Measurements from ENCODE around the gene CTXN1.

The CTXN1 gene

DNA sequence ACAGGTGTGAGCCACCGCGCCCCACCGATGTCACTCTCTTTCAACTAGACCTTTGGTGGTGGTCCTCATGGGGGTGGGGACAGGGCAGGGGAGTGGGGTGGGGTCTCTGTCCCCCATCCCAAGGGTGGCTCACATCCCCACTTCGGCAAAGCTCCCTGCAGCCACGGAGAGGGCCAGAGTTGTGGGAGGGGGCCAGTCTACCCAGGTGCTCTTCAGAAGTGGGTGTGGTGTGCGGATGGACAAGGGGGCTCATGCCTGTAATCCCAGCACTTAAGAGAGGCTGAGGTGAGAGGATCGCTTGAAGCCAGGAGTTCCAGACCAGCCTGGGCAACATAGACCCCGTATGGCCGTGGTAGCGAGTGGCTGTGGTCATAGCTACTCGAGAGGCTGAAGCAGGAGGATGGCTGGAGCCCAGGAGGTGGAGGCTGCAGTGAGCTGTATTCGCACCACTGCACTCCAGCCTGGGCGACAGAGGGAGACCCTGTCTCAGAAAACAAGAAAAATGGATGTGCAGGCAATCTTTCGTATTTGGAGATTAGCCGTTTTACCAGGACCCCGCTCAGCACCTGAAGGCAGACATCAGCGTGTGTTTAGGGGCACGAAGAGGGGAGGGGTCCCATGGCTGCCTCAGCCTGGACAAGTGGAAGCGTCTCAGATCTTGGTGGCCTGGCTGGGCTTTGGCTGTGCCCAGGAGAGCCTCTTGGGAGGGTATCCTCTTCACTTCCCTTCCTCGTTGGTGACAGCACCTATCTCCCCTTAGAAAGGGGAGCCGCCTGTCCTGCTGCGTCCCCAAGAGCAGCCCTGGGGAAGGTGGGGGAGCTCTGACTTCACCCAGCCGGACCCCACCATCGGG is 10.5 kb downstream of the CTXN1 start:
- DNase-seq (ENCODE audit: low read depth in 2 of 2, low spot score in 1 of 2): no peak

DNA sequence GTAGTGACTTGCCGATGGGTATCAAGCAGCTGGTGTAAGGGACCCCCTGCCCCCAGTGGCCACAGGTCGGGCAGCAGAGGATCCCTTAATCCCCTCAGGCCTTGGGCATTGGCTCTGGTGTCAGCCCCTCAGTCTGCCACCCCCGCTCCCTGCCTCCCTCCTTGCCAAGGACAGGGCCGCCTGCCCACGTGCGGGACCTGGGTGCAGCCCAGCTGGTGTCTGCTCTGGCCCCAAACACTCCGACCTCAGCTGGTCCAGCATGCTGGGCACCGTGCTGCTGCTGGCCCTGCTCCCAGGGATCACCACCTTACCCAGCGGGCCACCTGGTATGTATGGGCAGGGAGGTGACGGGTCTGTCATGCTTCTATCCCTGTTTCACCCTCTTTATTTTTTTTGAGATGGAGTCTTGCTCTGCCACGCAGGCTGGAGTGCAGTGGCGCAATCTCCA is 11.3 kb downstream of the CTXN1 start, which contains the start of gene TGFBR3L:
Gene TGFBR3L, plus strand, starts transcription at position 233 of the 448 bp plus-strand sequence.
- DNase-seq (ENCODE audit: low read depth in 2 of 2, low spot score in 1 of 2): no peak

DNA sequence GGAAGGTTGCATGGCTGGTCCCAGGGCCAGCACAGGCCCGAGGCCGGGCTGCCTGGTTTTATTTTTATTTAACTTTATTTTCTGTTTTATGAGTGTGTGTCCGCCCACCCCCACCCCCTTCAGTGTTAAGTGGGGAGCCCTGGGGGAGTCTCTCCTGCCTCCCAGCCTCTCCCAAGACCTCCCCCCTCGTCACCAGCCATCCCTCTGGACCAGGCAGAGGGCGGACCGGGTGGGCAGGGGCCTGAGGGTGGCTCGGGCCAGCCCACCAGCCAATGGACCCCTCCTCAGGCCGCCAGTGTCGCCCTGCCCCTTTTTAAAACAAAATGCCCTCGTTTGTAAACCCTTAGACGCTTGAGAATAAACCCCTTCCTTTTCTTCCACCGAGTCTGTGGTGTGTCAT is 11.8 kb downstream of the CTXN1 start:
- no peak for DNase-seq (ENCODE audit: low read depth in 2 of 2, low spot score in 1 of 2)

DNA sequence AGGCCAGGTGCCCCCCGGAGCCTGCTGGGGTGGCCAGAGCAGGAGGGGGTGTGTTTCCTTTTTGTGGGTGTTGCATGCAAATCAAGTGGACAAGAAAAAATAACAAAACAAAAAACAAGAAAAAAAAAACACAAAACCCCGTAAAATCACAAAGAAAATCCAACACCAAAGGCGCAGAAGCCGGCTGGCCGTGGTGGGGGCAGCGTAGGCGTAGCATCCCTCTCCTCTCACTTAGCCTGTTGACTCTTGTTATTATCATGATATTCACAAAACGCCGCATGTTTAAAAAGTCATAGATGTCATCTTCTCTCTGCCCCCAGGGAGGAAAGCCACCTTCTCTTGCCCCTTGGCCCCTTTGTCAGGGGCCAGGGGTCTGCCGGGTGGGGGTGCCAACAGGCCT is 12.3 kb downstream of the CTXN1 start:
- no peak for DNase-seq (ENCODE audit: low read depth in 2 of 2, low spot score in 1 of 2)

DNA sequence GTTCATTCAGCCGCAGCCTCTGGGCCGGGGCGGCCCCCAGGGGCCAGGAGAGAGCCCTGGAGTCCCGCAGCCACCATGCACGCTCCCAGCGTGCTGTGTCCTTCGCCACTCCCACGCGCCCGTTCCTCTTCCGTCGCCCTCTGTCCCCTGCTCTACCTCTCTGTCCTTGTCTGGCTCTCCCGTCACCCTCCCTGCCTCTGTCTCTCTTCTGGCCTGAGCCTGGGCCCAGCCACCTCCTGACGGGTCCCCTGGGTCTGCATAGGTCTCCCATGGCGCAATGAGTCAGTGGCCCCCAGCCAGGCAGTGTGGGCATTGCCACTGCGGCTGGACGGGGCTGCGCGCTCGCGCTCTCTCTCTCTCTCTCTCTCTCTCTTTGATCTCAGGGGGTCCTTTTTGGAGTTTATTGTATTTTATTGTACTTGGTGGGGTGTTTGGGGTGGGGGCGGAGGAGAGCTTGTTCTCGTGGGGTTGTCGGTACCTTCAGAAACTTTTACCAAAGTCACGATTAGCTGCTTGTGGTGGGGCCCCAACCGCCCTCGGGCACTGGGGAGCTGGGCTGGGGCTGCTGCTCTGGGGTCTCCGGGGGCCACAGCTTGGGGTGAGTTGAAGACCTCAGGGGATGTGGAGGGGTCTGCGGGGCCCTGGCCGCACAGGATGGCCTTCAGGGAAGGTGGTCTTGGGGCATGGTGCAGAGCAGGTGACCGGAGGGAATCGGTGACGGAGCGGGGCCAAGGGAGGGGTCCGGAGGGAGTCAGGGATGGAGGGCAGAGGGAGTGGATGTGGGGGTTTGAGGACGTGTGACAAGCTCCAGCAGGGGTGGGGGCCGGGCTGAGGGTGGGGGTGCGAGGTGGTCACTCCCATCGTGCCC is 13.0 kb downstream of the CTXN1 start:
- DNase-seq (ENCODE audit: low read depth in 2 of 2, low spot score in 1 of 2): no peak

DNA sequence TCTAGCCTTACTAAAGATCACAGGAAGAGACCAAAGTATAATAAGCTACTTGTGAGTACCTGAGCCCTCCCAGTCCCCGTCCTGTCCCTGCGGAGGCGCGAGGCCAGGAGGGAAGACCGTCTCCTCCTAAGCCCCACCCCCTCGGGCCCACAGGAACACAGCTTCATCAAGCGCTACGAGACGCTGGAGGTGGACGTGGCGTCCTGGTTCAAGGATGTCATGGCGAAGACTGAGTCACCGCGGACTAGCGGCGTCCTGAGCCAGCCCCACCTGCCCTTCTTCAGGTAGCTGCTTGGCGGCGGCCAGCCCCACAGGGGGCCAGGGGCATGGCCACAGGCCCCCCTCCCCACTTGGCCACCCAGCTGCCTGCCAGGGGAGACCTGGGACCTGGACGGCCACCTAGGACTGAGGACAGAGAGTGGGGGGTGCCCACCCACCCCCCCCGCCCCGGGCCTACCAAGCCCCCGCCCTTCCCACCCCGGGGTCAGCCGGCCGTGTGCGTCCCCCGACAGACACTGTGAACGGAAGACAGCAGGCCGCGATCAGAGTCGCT is 13.7 kb downstream of the CTXN1 start:
- no peak for DNase-seq (ENCODE audit: low read depth in 2 of 2, low spot score in 1 of 2)

DNA sequence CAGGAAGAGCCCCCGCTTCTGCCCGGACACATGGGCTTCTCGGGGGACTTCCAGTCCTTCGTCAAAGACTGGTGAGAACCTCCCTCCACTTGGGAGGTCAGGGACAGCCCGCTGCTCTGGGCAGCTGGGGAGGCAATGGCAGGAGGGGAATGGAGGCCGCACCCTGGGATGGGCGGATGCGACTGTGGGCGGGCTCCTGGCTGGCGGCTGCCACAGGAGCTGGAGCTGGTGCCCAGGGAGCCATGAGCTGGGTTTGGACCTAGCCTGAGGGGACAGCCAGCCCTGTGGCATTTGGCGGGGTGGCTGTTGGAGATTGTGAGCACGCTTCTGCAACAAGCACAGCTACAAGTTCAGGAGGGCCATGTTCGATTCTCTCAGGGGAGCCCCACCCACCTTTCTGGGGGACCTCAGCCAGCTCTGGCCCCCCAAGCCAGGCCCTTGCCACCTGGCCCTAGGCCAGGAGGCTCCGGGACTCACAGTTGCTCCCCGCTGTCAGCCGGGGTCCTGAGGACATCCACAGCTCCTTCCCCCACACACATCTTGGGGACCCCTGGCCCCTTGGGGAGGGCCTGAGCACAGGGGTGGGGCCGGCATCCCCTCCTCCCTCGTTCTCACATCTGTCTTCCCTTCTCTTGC is 14.3 kb downstream of the CTXN1 start:
- DNase-seq (ENCODE audit: low read depth in 2 of 2, low spot score in 1 of 2): no peak

DNA sequence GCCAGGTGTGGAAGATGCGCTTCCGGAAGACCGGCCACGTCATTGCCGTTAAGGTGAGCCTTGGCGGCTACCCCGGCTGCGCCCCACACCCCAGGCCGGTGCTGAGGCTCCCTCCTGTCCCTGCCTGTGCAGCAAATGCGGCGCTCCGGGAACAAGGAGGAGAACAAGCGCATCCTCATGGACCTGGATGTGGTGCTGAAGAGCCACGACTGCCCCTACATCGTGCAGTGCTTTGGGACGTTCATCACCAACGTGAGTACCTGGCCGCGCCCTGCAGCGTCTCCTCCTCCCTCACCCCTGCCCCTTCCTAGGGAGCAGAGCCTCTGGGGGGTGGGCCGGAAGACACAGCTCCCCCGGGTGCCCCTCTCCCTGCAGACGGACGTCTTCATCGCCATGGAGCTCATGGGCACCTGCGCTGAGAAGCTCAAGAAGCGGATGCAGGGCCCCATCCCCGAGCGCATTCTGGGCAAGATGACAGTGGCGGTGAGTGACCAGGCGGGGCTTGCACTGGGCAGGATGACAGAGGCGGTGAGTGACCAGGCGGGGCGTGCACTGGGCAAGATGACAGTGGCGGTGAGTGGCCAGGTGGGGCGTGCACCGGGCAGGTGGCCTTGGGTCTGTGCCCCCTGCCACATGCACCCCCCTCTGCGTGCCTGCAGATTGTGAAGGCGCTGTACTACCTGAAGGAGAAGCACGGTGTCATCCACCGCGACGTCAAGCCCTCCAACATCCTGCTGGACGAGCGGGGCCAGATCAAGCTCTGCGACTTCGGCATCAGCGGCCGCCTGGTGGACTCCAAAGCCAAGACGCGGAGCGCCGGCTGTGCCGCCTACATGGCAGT is 15.4 kb downstream of the CTXN1 start:
- DNase-seq (ENCODE audit: low read depth in 2 of 2, low spot score in 1 of 2): no peak

DNA sequence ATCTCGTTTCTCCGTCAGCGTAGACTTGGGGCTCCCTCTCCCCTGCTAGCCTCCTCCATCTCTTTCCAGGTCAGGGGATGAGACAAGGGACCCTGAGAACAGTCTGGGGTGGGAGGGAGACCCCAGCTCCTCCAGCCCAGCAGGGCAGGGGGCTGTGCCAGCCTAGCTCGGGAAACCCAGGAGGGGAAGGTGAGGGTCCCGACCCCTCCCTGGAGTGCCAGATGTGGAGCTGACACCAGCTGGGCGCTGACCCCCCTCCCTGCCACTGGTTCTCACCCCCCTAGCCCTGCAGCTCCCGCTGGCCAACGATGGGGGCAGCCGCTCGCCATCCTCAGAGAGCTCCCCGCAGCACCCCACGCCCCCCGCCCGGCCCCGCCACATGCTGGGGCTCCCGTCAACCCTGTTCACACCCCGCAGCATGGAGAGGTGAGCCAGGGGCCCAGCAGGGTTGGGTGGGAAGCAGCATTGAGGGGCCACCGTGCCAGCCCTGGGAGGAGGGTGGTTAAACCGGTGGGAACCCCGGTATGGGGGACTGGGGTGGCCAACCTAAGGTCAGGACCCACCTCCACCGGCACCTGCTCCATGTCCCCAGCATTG is 16.4 kb downstream of the CTXN1 start:
- no peak for DNase-seq (ENCODE audit: low read depth in 2 of 2, low spot score in 1 of 2)

DNA sequence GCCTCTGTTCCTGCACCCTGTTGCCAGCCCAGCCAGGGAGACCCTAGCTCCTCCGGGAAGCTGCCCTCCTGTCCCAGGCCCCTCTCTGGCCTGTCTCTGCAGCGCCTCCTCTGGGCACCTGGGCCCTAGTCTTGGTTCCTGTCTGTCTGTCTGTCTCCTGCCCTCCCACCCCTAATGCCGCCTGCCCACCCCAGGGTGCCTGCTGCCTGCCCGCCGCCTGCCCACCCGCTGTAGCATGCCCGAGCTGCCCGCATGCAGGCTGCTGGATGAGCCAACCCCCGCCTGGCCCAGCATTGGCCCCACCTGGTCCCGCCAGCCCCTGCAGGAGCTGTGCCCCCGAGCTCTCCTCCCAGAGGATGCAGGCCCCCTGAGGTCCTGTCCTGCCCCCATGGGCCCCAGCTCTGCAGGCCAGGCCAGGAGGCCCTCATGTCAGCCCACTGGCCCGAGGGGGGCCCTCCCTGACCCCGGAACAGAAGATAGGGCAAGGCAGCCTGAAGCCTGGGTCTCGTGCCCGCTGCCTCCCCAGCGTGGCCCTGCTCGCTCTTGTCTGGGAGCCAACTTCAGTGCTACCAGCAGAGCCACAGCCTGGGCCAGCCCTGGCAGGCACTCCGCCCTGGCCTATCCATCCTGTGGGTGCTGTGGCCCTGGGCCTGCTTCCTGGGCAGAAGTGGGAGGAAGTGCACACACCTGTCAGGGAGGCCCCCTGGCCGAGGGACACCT is 17.0 kb downstream of the CTXN1 start:
- no peak for DNase-seq (ENCODE audit: low read depth in 2 of 2, low spot score in 1 of 2)

DNA sequence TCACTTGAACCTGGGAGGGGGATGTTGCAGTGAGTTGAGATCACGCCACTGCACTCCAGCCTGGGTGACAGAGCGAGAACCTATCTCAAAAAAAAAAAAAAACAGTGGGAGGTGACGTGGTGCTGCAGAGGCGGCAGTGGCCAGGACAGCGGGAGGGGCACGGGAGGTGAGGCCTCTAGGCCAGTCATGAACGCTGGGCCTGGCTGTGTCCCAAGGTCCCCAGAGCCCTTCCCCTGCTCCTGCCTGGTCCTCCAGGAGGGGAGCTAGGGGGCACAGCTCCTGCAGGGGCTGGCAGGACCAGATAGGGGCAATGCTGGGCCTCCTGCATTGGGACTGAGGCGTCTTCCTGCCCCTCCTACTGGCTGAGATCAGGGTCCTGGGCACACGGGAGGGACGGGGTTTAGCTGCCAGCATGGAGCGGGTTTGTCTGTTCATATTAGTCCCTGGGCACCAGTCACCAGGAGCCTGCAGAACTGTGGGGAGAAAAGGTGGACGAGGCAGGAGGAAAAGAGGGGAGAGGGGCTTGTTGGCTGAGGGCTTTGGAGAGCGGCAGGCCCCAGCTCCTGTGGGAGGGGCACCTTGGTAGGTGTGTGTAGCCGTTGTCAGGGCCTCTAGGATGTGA is 17.7 kb downstream of the CTXN1 start:
- DNase-seq (ENCODE audit: low read depth in 2 of 2, low spot score in 1 of 2): no peak

DNA sequence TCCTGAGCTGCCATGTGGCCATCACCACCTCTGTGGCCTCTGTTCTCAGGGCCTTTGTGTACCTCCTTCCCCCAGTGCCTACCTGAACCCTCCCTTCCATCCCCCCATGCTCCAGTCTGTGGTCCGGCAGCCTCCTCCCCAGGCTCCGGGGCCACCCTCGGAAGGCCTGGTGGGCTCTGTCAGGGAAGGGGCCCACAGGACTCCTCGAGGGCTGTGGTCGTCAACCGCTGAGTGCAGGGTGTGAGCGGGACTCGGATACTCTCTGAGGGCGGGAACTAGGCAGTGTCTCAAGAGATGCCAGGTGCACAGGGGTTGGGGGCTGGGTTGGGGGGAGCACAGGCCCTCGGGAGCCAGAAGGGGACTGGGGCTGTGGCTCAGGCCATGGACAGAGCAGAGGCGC is 18.4 kb downstream of the CTXN1 start:
- no peak for DNase-seq (ENCODE audit: low read depth in 2 of 2, low spot score in 1 of 2)

DNA sequence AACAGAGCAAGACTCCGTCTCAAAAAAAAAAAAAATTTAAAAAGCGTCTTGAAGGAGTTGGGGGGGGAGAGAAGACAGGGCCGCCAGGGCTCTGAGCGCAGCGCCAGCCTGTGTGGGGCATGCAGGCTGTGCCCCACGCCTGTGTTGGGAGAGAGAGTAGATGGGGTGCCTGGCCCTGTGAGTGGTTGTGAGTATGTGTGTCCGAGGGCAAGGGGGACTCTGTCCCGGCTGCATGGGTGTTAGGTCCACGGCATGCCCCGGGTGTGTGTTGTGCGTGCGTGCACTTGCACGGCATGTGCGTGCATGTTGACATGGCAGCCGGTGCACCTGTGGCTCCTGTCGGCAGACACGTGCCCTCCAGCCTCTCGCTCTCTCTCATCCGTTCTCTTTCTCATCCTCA is 18.8 kb downstream of the CTXN1 start:
- DNase-seq (ENCODE audit: low read depth in 2 of 2, low spot score in 1 of 2): no peak

DNA sequence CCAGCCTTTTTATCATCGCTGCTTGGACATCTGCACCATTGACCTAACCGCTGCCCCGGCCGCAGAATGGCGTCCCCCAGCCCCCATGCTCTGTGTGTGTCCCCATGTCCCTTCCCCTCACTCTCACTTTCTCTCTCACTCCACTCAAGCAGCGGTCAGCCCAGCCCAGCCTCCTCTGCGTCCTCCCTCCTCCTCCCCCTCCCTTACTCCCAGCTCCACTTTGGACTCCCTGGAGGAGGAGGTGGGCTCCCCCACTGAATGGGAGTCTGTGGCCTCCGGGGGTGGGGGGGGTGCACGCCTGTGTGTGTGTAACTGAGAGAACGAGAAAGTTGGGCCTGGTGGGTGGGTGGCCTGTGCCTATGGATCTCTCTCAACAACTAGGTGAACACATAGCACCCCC is 20.1 kb downstream of the CTXN1 start:
- no peak for DNase-seq (ENCODE audit: low read depth in 2 of 2, low spot score in 1 of 2)

DNA sequence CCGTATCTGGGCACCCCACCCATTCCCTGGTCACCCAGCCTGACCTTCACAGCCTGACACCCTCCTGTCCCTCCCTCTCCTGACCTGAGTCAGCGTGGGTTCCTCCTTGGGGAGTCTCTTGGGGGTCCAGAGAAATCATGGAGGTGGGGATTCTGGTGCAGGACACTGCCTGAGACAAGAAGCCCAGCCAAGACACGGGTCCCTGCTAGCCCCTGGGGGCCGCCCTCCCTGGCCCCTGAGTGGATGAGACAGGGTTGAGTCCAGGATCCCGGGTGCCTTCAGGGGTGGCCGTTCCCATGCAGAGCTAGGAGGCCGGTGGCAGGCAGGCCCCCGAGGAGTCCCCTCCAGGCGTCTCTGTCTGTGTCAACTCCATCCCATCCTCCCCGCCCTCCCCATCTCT is 20.7 kb downstream of the CTXN1 start:
- no peak for DNase-seq (ENCODE audit: low read depth in 2 of 2, low spot score in 1 of 2)

DNA sequence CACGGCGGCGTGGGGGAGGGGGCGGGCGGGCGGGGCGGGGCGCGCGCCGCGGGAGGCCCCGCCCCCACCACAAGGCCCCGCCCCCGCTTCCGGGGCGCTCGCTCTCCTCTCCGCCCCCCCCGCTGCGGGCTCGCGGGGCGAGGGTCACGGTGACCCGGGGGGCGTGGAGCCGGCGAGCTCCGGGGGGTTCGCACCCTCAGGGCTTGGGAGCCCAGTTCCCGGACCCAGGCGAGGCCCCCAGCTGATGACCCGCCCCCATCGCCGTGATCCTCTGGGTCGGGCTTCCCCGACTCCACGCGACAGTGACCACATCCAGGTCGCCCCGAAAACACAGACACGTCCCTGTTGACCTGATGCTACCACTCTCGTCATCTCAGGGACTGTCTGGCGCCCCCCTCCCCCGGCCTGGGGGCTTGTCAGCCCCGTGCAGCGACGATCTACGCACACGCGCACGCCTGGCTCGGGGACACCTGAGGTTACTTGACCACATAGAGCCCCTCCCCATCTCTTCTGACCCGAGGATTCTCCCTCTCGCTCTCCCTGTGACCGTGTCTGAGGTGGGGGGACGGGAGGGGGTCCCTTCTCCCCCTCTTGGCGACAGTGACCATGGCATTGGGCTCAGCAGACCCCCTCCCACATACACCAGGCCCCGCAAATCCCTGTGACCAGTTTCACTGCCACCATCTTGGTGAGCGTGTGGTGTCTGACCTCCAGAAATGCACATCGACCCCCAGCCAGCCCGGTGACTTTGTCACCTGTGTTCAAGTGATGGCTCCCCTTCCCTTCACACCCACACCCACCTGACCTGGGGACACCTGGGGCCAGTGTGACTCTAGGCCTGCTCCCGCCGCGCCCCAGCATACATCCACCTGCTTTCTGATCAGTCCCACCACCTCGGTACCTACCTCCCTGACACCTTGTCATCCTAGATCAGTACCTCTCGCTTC is 21.6 kb downstream of the CTXN1 start:
- peak in 1 of 2 donors; percentile 38 for DNase-seq (ENCODE audit: low read depth in 2 of 2, low spot score in 1 of 2)

DNA sequence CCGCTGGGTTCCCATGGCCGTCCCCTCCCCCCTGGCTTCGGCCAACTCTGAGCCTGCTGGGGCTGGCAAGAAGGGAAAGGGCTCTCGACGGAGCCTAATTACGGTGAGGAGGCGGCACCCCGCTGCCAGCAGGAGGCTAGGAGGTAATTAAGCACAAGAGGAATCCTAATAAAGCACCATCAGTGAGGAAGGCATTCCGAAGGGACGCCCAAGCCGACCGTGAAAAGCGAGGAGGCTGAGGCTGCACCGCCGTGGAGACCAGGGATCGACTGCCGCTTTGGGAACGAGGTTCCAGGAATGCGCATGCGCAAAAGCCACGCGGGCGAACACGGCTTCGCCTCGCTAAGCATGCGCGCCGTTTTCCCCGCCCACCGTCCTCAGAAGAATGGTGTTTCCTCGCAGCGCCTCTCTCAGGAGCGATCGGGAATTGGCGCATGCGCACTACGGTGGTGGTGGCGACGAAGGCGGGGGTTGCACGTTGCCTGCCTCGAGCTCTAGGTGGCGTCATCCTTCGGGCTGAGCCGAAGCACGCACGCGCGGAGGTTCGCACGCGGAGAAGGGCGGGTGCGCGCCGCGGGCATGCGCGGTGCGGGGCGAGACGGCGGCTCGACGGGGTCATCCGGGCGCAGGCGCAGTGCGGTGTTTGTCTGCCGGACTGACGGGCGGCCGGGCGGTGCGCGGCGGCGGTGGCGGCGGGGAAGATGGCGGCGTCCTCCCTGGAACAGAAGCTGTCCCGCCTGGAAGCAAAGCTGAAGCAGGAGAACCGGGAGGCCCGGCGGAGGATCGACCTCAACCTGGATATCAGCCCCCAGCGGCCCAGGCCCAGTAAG is 22.5 kb downstream of the CTXN1 start, which contains the start of gene MAP2K7:
Gene MAP2K7, plus strand, starts transcription at position 634 of the 830 bp plus-strand sequence. Its CDS starts 68 bp downstream, at position 702.
- peak; percentile 100 for DNase-seq (ENCODE audit: low read depth in 2 of 2, low spot score in 1 of 2)

All from stimulated activated CD8-positive, alpha-beta memory T cell treated with anti-CD3 and anti-CD28 coated beads, Interleukin-4, amount 100 ng/mL, for 4 hours (primary cell).